ENCODE results near the gene KMT5C. TPM values are rescaled to one million over a fixed set of nuclear protein-coding genes. Genes with fewer than 3 reads are reported as not detected.
A peak's percentile ranks its signal among the peaks of the same experiment; 100 is the strongest.

Gene KMT5C
- total RNA-seq, 2 donors from 2014 or later = 17.8 to 32.3 TPM

DNA sequence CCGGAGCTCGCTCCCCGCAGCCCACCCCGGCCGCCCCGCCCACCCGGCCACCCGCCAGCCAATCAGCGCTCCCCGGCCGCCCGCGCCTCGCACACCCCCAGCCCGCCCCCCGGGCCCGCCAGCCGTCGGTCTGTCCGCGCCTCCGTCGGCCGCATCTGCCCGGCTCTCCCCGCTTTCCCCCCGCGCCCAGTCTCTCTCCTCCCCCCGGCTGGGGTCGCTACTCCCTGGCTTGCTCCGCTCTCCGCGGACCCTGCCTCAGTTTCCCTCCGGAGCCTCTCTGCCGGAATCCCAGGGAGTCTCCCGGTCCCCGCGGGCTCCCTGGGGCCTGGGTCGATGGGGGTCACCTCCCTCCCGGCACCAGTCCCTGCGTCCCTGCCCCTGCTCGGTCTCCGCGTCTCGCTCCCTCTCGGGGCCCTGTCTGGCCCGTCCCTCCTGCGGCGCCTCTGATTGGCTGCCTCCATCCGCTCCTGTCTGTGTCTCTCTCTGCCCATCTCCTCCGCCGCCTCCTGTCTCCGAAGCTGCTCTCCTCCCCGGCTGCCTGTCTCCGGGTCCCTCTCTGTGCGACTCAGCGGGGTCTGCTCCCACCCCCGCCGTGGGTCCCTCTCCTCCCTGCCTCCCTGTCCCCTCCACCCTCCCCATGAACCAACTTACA is 30.1 kb downstream of the KMT5C start:
- H3K9me3 ChIP-seq = no peaks in the 10 kb centered on the region
- peak overlapping the region in 1 of 2 donors; percentile 19 for H3K4me3 ChIP-seq
- H3K27me3 ChIP-seq (replicated peaks; ENCODE audit: insufficient read depth) = peaks cover 39% of the 10 kb centered on the region
- under 1% methylated on average over 36 of the region's 59 CpGs for WGBS
- H3K36me3 ChIP-seq = no peaks in the 10 kb centered on the region
- H3K4me1 ChIP-seq (replicated peaks) = peaks cover 4% of the 10 kb centered on the region
- intact Hi-C loops (cut with DNase I) = no loop called here
- no peak overlapping the region for H3K27ac ChIP-seq
- DNase-seq (ENCODE audit: low spot score) = no peak
- TF ChIP-seq, protein P1, sequence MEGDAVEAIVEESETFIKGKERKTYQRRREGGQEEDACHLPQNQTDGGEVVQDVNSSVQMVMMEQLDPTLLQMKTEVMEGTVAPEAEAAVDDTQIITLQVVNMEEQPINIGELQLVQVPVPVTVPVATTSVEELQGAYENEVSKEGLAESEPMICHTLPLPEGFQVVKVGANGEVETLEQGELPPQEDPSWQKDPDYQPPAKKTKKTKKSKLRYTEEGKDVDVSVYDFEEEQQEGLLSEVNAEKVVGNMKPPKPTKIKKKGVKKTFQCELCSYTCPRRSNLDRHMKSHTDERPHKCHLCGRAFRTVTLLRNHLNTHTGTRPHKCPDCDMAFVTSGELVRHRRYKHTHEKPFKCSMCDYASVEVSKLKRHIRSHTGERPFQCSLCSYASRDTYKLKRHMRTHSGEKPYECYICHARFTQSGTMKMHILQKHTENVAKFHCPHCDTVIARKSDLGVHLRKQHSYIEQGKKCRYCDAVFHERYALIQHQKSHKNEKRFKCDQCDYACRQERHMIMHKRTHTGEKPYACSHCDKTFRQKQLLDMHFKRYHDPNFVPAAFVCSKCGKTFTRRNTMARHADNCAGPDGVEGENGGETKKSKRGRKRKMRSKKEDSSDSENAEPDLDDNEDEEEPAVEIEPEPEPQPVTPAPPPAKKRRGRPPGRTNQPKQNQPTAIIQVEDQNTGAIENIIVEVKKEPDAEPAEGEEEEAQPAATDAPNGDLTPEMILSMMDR (IDR thresholded peaks at IDR 0.05) = no peak
- TF ChIP-seq POLR2A (IDR thresholded peaks at IDR 0.05) (no peak), POLR2AphosphoS5 (IDR thresholded peaks at IDR 0.05) (no peak)

DNA sequence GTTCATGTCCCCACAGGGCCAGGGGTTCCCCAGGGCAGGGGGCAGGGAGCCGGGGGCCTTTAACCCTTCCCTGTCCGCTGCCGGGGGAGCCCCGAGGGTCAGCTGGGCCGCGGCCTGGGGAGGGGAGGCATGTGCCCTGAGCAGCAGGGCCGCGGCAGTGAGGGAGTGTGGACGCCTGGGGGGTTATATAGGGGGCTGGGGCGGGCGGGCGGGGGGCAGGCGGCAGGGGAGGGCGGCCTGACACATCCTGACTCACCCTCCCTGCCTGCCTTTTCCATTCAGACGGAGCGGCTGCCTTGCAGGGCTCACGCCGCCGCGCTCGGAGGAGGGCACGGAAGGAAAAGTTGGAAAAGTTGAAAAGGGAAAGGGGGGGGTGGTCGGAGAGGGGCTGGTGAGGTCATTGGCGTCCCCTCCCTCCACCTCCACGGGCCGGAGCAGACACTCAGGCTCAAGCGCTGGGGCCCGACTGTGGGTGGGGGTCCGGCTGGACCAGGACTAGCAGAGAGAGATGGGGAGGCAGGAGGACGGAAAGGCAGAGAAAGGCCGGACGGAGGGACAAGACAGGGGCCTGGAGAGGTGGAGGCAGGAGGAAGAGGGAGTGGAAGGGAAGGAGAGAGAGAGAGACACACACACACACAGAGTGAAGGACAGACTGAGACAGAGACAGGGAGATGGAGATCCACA is 30.8 kb downstream of the KMT5C start, which contains the start of gene IL11:
IL11 (minus strand) TSS at position 159 of the 684 bp plus-strand sequence; CDS start at position 6, 153 bp downstream.
- intact Hi-C loops (cut with DNase I) = no loop called here
- Histone ChIP-seq H3K27ac (no peak within 1 kb of the TSS), H3K4me3 (peak within 1 kb of the TSS in 1 of 2 donors; percentile 19), H3K9me3 (no peaks in the 10 kb centered on the region), H3K4me1 (replicated peaks) (peaks cover 4% of the 10 kb centered on the region), H3K36me3 (no peaks in the 10 kb centered on the region), H3K27me3 (replicated peaks; ENCODE audit: insufficient read depth) (peaks cover 42% of the 10 kb centered on the region)
- 7% methylated on average over 28 of the region's 32 CpGs for WGBS
- TF ChIP-seq POLR2A (IDR thresholded peaks at IDR 0.05) = no peak
- TF ChIP-seq, protein P1 (IDR thresholded peaks at IDR 0.05) = no peak
- no peak for TF ChIP-seq POLR2AphosphoS5 (IDR thresholded peaks at IDR 0.05)
- DNase-seq (ENCODE audit: low spot score) = no peak

DNA sequence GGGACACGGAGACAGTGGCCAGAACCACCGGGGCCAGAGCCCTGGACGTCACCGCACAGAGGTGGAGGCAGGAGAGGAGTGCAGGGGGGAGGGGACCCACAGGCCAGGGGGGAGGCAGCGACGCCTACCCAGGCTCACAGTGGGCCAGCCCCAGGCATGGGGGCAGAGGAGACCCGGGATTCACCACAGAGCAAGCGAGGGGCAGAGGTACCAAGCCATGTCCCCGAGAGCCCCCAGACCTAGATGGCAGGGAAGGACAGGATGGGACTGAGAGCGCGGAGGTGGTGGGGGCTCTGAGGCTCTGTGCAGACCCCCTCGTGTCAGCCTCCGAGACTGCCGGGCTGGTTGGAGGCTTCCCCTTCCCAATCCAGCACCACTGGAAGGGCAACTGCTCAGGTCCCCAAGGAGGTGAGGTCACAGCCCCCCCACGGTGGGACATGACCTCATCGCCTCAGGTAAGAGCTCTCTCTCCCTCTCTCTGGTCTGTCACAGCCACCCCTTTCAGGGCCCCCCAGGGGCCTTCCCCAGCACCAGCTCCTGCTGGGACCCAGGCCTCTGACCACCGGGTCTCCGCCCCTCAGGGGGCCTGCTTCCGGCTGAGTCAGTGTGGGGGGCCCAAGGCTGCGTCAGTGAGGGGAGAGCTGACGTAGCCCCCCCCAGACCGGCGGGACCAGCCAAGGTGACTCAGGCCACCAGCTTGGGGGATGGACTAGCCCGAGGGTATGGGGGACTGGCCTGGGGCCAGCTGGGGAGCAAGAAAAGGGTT is 32.8 kb downstream of the KMT5C start:
- no peak overlapping the region for H3K4me3 ChIP-seq
- H3K36me3 ChIP-seq = no peaks in the 10 kb centered on the region
- DNase-seq (ENCODE audit: low spot score) = no peak
- no peaks in the 10 kb centered on the region for H3K9me3 ChIP-seq
- WGBS = 26% methylated on average over 22 of the region's 24 CpGs
- peaks cover 44% of the 10 kb centered on the region for H3K27me3 ChIP-seq (replicated peaks; ENCODE audit: insufficient read depth)
- TF ChIP-seq POLR2AphosphoS5 (IDR thresholded peaks at IDR 0.05) (no peak), POLR2A (IDR thresholded peaks at IDR 0.05) (no peak)
- no peak overlapping the region for H3K27ac ChIP-seq
- H3K4me1 ChIP-seq (replicated peaks) = peaks cover 4% of the 10 kb centered on the region
- intact Hi-C loops (cut with DNase I) = no loop called here

DNA sequence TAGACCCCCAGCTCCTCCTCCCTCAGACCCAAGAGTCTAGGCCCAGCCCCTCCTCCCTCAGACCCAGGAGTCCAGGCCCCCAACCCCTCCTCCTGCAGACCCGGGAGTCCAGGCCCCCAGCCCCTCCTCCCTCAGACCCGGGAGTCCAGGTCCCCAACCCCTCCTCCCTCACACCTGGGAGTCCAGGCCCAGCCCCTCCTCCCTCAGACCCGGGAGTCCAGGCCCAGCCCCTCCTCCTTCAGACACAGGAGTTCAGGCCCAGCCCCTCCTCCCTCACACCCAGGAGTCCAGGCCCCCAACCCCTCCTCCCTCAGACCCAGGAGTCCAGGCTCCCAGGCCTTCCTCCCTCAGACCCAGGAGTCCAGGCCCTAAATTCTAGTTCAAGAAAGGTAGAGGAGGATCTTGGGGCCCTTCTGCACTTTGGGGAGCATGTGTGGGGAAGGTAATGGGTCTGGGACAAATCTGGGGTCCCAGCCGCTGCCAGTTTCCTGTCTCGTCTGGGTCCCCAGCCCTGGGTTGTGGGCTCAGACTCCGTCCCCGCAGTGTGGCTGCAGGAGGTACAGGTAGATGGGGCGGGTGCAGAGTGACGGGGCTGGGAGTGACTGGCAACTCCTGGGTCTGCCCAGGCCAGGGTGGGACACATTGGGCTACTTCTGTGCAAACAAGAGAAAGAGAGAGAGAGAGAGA is 33.8 kb downstream of the KMT5C start:
- Histone ChIP-seq H3K36me3 (no peaks in the 10 kb centered on the region), H3K27ac (no peak overlapping the region), H3K4me3 (no peak overlapping the region), H3K27me3 (replicated peaks; ENCODE audit: insufficient read depth) (peaks cover 44% of the 10 kb centered on the region), H3K4me1 (replicated peaks) (peaks cover 4% of the 10 kb centered on the region), H3K9me3 (no peaks in the 10 kb centered on the region)
- DNase-seq (ENCODE audit: low spot score) = no peak
- intact Hi-C loops (cut with DNase I) = no loop called here
- 48% methylated on average over 9 of the region's 9 CpGs for WGBS
- no peak for TF ChIP-seq POLR2A (IDR thresholded peaks at IDR 0.05)
- TF ChIP-seq, protein P1 (IDR thresholded peaks at IDR 0.05) = no peak
- no peak for TF ChIP-seq POLR2AphosphoS5 (IDR thresholded peaks at IDR 0.05)
